Measurements from ENCODE around the gene ADAMTS18. TPM values are rescaled to one million over a fixed set of nuclear protein-coding genes. Genes with fewer than 3 reads are reported as not detected.
"Not testable (repeated sequence)": the region's sequence is repeated elsewhere in the genome, so short reads cannot be mapped to it uniquely, and the experiment has no call there.

ADAMTS18 gene
- total and polyA plus RNA-seq, 2 donors (not counting 3 experiments of a cell fraction or from before 2014, with no cell fraction given): 18.4 to 27.5 TPM

DNA sequence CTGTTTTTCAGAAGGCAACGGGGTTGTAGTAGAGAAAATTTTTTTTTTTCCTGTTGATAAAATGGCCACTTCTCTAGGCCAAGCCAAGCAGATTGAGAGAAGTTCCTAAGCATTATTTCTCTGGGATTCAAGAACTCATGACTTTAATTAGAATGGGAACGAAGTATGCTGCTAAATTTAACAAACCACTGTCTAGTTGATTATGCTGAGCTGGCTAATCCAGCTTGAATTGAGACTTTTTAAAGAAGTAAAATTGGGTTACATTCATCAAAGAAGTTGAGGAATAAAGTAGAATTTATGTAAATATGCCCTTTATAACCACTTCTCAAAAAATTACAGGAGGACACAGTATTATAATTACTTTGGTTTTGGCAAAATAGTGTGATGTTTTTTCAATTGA is 152.5 kb downstream of the ADAMTS18 start:
- no peak overlapping the region for H3K4me3 ChIP-seq (replicated peaks in 1 of 3; ENCODE audit: insufficient read depth in 1 of 3, low read depth in 1 of 3, low read length in 3 of 3)
- CTCF ChIA-PET: interaction anchor here (1.0 kb wide), 1 partner anchor 301 kb away, joined by 3 read pairs; no protein-coding TSS in a partner anchor
- no peaks in the 10 kb centered on the region for H3K27me3 ChIP-seq (ENCODE audit: control insufficient read depth in 2 of 2, insufficient read depth in 2 of 2, low read length in 2 of 2)
- H4K20me1 ChIP-seq (replicated peaks; ENCODE audit: control insufficient read depth, extremely low read depth, insufficient read depth, low read length): no peaks in the 10 kb centered on the region
- no peaks in the 10 kb centered on the region for H3K9me1 ChIP-seq (replicated peaks; ENCODE audit: control insufficient read depth, extremely low read depth, insufficient read depth, low read length)
- intact Hi-C loops (cut with micrococcal nuclease): no loop called here
- H3K4me2 ChIP-seq (ENCODE audit: insufficient read depth, low read length): no peak overlapping the region
- H3K27ac ChIP-seq (ENCODE audit: insufficient read depth, low read depth, low read length): no peak overlapping the region
- POLR2A ChIA-PET: no interaction called here
- no peaks in the 10 kb centered on the region for H3K9me3 ChIP-seq (replicated peaks; ENCODE audit: control insufficient read depth, insufficient read depth, low read length)
- peaks cover 0 to 4% of the 10 kb centered on the region in 2 experiments for H3K36me3 ChIP-seq (ENCODE audit: control insufficient read depth in 2 of 2, extremely low read depth in 1 of 2, insufficient read depth in 2 of 2, low read length in 2 of 2)
- FAIRE-seq (peak; percentile 28), DNase-seq (ENCODE audit: low read depth, low spot score) (no peak)
- no peaks in the 10 kb centered on the region for H3K4me1 ChIP-seq (ENCODE audit: control insufficient read depth, extremely low read depth, insufficient read depth, low read length)
- TF ChIP-seq JUN (IDR thresholded peaks at IDR 0.05; ENCODE audit: borderline replicate concordance, insufficient read depth, insufficient read length, low read depth) (no peak), EZH2 (IDR thresholded peaks at IDR 0.05; ENCODE audit: borderline replicate concordance, low read depth, low read length, severe bottlenecking) (no peak), FOS (IDR thresholded peaks at IDR 0.05; ENCODE audit: borderline replicate concordance, insufficient read depth, low read length) (no peak), POLR2AphosphoS5 (IDR thresholded peaks at IDR 0.05; ENCODE audit: insufficient read depth, low read depth, low read length) (no peak), POLR2A (IDR thresholded peaks at IDR 0.05; ENCODE audit: low read depth, low read length) (no peak), GATA2 (IDR thresholded peaks at IDR 0.05; ENCODE audit: insufficient read depth, insufficient read length, low read depth, low read length) (no peak), MYC (IDR thresholded peaks at IDR 0.05; ENCODE audit: low read depth, low read length) (no peak)
- TF ChIP-seq, protein P1, sequence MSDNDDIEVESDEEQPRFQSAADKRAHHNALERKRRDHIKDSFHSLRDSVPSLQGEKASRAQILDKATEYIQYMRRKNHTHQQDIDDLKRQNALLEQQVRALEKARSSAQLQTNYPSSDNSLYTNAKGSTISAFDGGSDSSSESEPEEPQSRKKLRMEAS (IDR thresholded peaks at IDR 0.05; ENCODE audit: insufficient read depth, insufficient read length): no peak
- TF ChIP-seq, protein P2, sequence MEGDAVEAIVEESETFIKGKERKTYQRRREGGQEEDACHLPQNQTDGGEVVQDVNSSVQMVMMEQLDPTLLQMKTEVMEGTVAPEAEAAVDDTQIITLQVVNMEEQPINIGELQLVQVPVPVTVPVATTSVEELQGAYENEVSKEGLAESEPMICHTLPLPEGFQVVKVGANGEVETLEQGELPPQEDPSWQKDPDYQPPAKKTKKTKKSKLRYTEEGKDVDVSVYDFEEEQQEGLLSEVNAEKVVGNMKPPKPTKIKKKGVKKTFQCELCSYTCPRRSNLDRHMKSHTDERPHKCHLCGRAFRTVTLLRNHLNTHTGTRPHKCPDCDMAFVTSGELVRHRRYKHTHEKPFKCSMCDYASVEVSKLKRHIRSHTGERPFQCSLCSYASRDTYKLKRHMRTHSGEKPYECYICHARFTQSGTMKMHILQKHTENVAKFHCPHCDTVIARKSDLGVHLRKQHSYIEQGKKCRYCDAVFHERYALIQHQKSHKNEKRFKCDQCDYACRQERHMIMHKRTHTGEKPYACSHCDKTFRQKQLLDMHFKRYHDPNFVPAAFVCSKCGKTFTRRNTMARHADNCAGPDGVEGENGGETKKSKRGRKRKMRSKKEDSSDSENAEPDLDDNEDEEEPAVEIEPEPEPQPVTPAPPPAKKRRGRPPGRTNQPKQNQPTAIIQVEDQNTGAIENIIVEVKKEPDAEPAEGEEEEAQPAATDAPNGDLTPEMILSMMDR (IDR thresholded peaks at IDR 0.05; ENCODE audit: extremely low read depth in 1 of 2, insufficient read depth in 1 of 2, low read depth in 1 of 2, low read length in 2 of 2): no peak
- no peak overlapping the region for H3K9ac ChIP-seq (replicated peaks; ENCODE audit: extremely low read depth, insufficient read depth, low read length)
- no TSS peak for BruUV-seq (replicated peaks)
- no peaks in the 10 kb centered on the region for H3K79me2 ChIP-seq (ENCODE audit: control insufficient read depth, insufficient read depth, low read length)
- no peak overlapping the region for H2AFZ ChIP-seq (ENCODE audit: low read depth, low read length)
- dilution Hi-C loops (cut with MboI; ENCODE audit: extremely low pct_ligation_motif_present, low sequenced_read_pairs): no loop called here

DNA sequence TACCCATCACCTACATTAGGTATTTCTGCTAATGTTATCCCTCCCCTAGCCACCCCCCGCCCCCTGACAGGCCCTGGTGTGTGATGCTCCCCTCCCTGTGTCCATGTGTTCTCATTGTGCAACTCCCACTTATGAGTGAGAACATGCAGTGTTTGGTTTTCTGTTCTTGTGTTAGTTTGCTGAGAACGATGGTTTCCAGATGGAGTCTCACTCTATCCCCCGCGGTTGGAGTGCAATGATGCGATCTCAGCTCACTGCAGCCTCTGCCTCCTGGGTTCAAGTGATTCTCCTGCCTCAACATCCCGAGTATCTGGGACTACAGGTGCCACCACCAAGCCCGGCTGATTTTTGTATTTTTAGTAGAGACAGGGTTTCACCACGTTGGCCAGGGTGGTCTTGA is 155.5 kb downstream of the ADAMTS18 start:
- DNase-seq (ENCODE audit: low read depth, low spot score); dilution Hi-C loops (cut with MboI; ENCODE audit: extremely low pct_ligation_motif_present, low sequenced_read_pairs); H3K79me2 ChIP-seq (ENCODE audit: control insufficient read depth, insufficient read depth, low read length); H2AFZ ChIP-seq (ENCODE audit: low read depth, low read length); H3K27me3 ChIP-seq (ENCODE audit: control insufficient read depth in 2 of 2, insufficient read depth in 2 of 2, low read length in 2 of 2); H3K4me1 ChIP-seq (ENCODE audit: control insufficient read depth, extremely low read depth, insufficient read depth, low read length); H3K4me2 ChIP-seq (ENCODE audit: insufficient read depth, low read length); H3K9ac ChIP-seq (replicated peaks; ENCODE audit: extremely low read depth, insufficient read depth, low read length); CTCF ChIA-PET; H3K4me3 ChIP-seq (replicated peaks in 1 of 3; ENCODE audit: insufficient read depth in 1 of 3, low read depth in 1 of 3, low read length in 3 of 3); intact Hi-C loops (cut with micrococcal nuclease); H3K9me1 ChIP-seq (replicated peaks; ENCODE audit: control insufficient read depth, extremely low read depth, insufficient read depth, low read length); H3K9me3 ChIP-seq (replicated peaks; ENCODE audit: control insufficient read depth, insufficient read depth, low read length); POLR2A ChIA-PET; BruUV-seq (replicated peaks); H3K36me3 ChIP-seq (ENCODE audit: control insufficient read depth in 2 of 2, extremely low read depth in 1 of 2, insufficient read depth in 2 of 2, low read length in 2 of 2); H3K27ac ChIP-seq (ENCODE audit: insufficient read depth, low read depth, low read length); H4K20me1 ChIP-seq (replicated peaks; ENCODE audit: control insufficient read depth, extremely low read depth, insufficient read depth, low read length); FAIRE-seq: not testable (repeated sequence)
